OCI-M2 (cell line): ENCODE results near the gene SGSH.
"Not testable (repeated sequence)": the region's sequence is repeated elsewhere in the genome, so short reads cannot be mapped to it uniquely, and the experiment has no call there.

Source experiments
- DNase-seq: peaks from one replicate; lab custom pipeline; 2025; ENCODE audit not compliant: unreplicated experiment; lab: John Stamatoyannopoulos, UW

SGSH gene

GRCh38 chr17:80220054-80220735 lies at the start of gene SGSH, which contains the start of gene SLC26A11:
TSS of gene SGSH (minus strand) at chr17:80220333. CDS start at chr17:80220313, 20 bp downstream.
TSS of gene SLC26A11 (plus strand) at chr17:80220427. CDS start at chr17:80221561, 1,134 bp downstream.
- no peak for DNase-seq

- no peak for DNase-seq
These were observed 49.3 kb upstream of the SGSH start for GRCh38 chr17:80269405-80269807.

GRCh38 chr17:80268427-80268826 lies 48.3 kb upstream of the SGSH start:
- no peak for DNase-seq

GRCh38 chr17:80267391-80267790 lies 47.3 kb upstream of the SGSH start:
- DNase-seq: no peak

- DNase-seq: no peak
These were observed 45.3 kb upstream of the SGSH start for GRCh38 chr17:80265205-80266068.

GRCh38 chr17:80264205-80265075 lies 44.3 kb upstream of the SGSH start:
- DNase-seq: no peak

- DNase-seq: no peak
These were observed 43.4 kb upstream of the SGSH start for GRCh38 chr17:80263253-80264204.

- no peak for DNase-seq
These were observed 42.7 kb upstream of the SGSH start for GRCh38 chr17:80262775-80263244.

- no peak for DNase-seq
These were observed 42.2 kb upstream of the SGSH start for GRCh38 chr17:80262291-80262690.

- no peak for DNase-seq
These were observed 41.8 kb upstream of the SGSH start for GRCh38 chr17:80261895-80262279.

- DNase-seq: no peak
These were observed 41.2 kb upstream of the SGSH start for GRCh38 chr17:80261159-80261894.

- no peak for DNase-seq
These were observed 40.6 kb upstream of the SGSH start, which contains the start of gene RNF213 for GRCh38 chr17:80260791-80261158. TSS of gene RNF213 (plus strand) at chr17:80260852. CDS start at chr17:80263682, 2,830 bp downstream.

- DNase-seq: no peak
These were observed 40.0 kb upstream of the SGSH start for GRCh38 chr17:80260069-80260535.

- DNase-seq: no peak
These were observed 39.4 kb upstream of the SGSH start for GRCh38 chr17:80259457-80260068.

- DNase-seq: not testable (repeated sequence)
These were observed 38.2 kb upstream of the SGSH start for GRCh38 chr17:80258296-80258695.

GRCh38 chr17:80257716-80258213 lies 37.6 kb upstream of the SGSH start:
- DNase-seq: no peak

GRCh38 chr17:80256034-80256350 lies 35.9 kb upstream of the SGSH start:
- DNase-seq: no peak

- DNase-seq: no peak
These were observed 34.5 kb upstream of the SGSH start for GRCh38 chr17:80254396-80255251.
